Fibroblast of lung (primary cell): ENCODE data around the gene IL1RAPL2. TPM values are rescaled to one million over a fixed set of nuclear protein-coding genes. Genes with fewer than 3 reads are reported as not detected.

ENCODE experiments used
- DNase-seq, 2 donors: peaks; one replicate each; pipeline versions ENCODE4 v3.0.0 to v3.0.0-alpha.2; 2010; ENCODE audit warnings: low read depth in 2 of 2
- H2AFZ ChIP-seq: 2 replicates; pipeline ENCODE4 v1.5.1; 2012; ENCODE audit warnings: low read length, control low read depth, inconsistent platforms
- H3K27ac ChIP-seq: 2 replicates; pipeline ENCODE4 v1.5.1; 2011; ENCODE audit warnings: low read length, control low read depth; ENCODE audit not compliant: insufficient read depth
- H3K27me3 ChIP-seq: 2 replicates; pipeline ENCODE4 v1.5.1; 2011; ENCODE audit warnings: mild to moderate bottlenecking, low read length; ENCODE audit not compliant: control insufficient read depth, insufficient read depth
- H3K36me3 ChIP-seq: 2 replicates; pipeline ENCODE4 v1.5.1; 2011; ENCODE audit warnings: low read length; ENCODE audit not compliant: control insufficient read depth, insufficient read depth
- H3K4me1 ChIP-seq: 2 replicates; pipeline ENCODE4 v1.5.1; 2011; ENCODE audit warnings: low read length; ENCODE audit not compliant: control insufficient read depth, insufficient read depth; ENCODE audit errors: extremely low read depth
- H3K4me2 ChIP-seq: 2 replicates; pipeline ENCODE4 v1.5.1; 2011; ENCODE audit warnings: low read length, control low read depth; ENCODE audit not compliant: insufficient read depth; ENCODE audit errors: extremely low read depth
- H3K4me3 ChIP-seq, 4 experiments: fragments of 200-600 bp in 1 of 4; sonication (generic) in 1 of 4; replicated peaks in 1 of 4; 2 replicates each; pipeline ENCODE4 v1.5.1; 2011 to 2016; ENCODE audit warnings: low read length in 4 of 4, low read depth in 3 of 4, mild to moderate bottlenecking in 3 of 4, control low read depth in 2 of 4, inconsistent platforms in 1 of 4, mixed read lengths in 1 of 4; ENCODE audit not compliant: insufficient read depth in 1 of 4; ENCODE audit errors: control extremely low read depth in 1 of 4
- H3K79me2 ChIP-seq: 2 replicates; pipeline ENCODE4 v1.5.1; 2012; ENCODE audit warnings: mild to moderate bottlenecking, low read length, inconsistent platforms; ENCODE audit not compliant: control insufficient read depth, insufficient read depth
- H3K9ac ChIP-seq: 2 replicates; pipeline ENCODE4 v1.5.1; 2011; ENCODE audit warnings: mild to moderate bottlenecking, low read length, control low read depth; ENCODE audit not compliant: insufficient read depth
- H3K9me3 ChIP-seq: 2 replicates; pipeline ENCODE4 v1.5.1; 2012; ENCODE audit warnings: low read depth, low read length; ENCODE audit not compliant: control insufficient read depth, insufficient read depth
- H4K20me1 ChIP-seq: 2 replicates; pipeline ENCODE4 v1.5.1; 2011; ENCODE audit warnings: low read length; ENCODE audit not compliant: control insufficient read depth, insufficient read depth; ENCODE audit errors: extremely low read depth
- EZH2 ChIP-seq: IDR thresholded peaks from 2 replicates; pipeline ENCODE4 v1.5.1; 2012; ENCODE audit warnings: low read length, control low read depth, mild to moderate bottlenecking; ENCODE audit errors: missing control alignments
- polyA plus RNA-seq, 2 donors: library from polyadenylated mRNA; depleted of rRNA in 1 of 2; stranded (reverse) in 1 of 2; unstranded in 1 of 2; fragments of >200 nt; gene quantifications; 2 replicates each; pipeline ENCODE4 v1.2.1, GENCODE V29; 2011 to 2012; ENCODE audit warnings: missing spikeins in 1 of 2
- total RNA-seq: library from RNA; depleted of rRNA; stranded (reverse); fragments of >200 nt; gene quantifications from 2 replicates; pipeline ENCODE4 v1.2.1, GENCODE V29; 2014
- TF ChIP-seq, protein P1 (sequence below), 2 donors: IDR thresholded peaks in 1 of 2; conservative IDR thresholded peaks in 1 of 2; 1 replicate in 1 of 2; 2 replicates in 1 of 2; pipeline ENCODE4 v1.5.1; 2011 to 2012; ENCODE audit warnings: low read length in 2 of 2, control low read depth in 1 of 2, inconsistent platforms in 1 of 2, low read depth in 1 of 2, mild to moderate bottlenecking in 1 of 2

Gene IL1RAPL2
- total and polyA plus RNA-seq, 2 donors (not counting 1 experiment from before 2014, with no cell fraction given) = 0.22 TPM; not detected in 1

DNA sequence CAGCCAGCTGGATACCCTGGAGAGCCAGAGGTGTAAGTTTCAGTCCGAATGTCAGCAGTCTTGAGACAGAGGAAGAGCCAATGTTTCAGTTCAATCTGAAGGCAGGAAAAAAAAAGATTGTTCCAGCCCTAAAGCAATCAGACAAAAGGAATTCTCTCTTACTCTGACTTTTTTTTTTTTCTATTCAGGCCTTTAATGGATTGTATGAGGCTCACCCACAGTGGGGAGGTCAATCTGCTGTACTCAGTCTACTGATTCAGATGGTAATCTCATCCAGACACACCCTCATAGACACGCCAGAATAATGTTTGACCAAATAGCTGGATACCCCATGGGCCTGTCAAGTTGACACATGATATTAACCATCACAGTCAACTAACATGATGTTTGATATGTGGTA, 602.6 kb downstream of the IL1RAPL2 start:
- no peaks in the 10 kb centered on the region for H3K27me3 ChIP-seq
- no peak overlapping the region for H3K4me2 ChIP-seq
- no peaks in the 10 kb centered on the region for H3K36me3 ChIP-seq
- no peaks in the 10 kb centered on the region for H3K79me2 ChIP-seq
- H3K4me1 ChIP-seq = no peaks in the 10 kb centered on the region
- no peak for TF ChIP-seq EZH2
- TF ChIP-seq, protein P1, sequence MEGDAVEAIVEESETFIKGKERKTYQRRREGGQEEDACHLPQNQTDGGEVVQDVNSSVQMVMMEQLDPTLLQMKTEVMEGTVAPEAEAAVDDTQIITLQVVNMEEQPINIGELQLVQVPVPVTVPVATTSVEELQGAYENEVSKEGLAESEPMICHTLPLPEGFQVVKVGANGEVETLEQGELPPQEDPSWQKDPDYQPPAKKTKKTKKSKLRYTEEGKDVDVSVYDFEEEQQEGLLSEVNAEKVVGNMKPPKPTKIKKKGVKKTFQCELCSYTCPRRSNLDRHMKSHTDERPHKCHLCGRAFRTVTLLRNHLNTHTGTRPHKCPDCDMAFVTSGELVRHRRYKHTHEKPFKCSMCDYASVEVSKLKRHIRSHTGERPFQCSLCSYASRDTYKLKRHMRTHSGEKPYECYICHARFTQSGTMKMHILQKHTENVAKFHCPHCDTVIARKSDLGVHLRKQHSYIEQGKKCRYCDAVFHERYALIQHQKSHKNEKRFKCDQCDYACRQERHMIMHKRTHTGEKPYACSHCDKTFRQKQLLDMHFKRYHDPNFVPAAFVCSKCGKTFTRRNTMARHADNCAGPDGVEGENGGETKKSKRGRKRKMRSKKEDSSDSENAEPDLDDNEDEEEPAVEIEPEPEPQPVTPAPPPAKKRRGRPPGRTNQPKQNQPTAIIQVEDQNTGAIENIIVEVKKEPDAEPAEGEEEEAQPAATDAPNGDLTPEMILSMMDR (conservative IDR thresholded peaks at IDR 0.05 in 1 of 2, IDR thresholded peaks at IDR 0.05 in 1 of 2; ENCODE audit: low read depth in 1 of 2, low read length in 2 of 2) = no peak
- H2AFZ ChIP-seq = no peak overlapping the region
- H3K27ac ChIP-seq = no peak overlapping the region
- H3K9ac ChIP-seq = no peak overlapping the region
- H4K20me1 ChIP-seq = no peaks in the 10 kb centered on the region
- no peaks in the 10 kb centered on the region for H3K9me3 ChIP-seq
- DNase-seq = peak in 1 of 2 donors; percentile 17
- no peak overlapping the region for H3K4me3 ChIP-seq

DNA sequence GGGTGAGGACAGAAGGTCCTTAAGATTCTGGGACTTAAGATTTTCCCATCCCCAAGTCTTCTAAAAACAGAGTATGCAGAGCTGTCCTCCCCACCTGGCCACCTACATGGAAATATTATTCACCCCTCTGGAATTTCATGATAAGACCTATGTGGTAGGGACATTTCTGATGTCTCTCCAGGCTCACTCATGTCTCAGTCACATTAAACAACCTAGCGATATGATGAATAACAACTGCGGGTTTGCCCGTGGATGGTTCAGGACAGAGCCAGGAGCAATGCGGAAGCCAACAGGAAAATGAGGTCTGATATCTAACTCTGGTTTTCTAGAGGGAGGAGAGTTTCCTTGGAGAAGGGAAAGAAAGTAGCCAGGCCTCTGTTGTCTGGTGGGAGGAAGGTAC, 607.1 kb downstream of the IL1RAPL2 start:
- Histone ChIP-seq H3K9ac (no peak overlapping the region), H3K27ac (no peak overlapping the region), H3K4me1 (no peaks in the 10 kb centered on the region), H3K36me3 (no peaks in the 10 kb centered on the region), H4K20me1 (no peaks in the 10 kb centered on the region), H2AFZ (no peak overlapping the region), H3K27me3 (no peaks in the 10 kb centered on the region), H3K4me3 (no peak overlapping the region), H3K4me2 (no peak overlapping the region), H3K79me2 (no peaks in the 10 kb centered on the region), H3K9me3 (no peaks in the 10 kb centered on the region)
- TF ChIP-seq, protein P1 (conservative IDR thresholded peaks at IDR 0.05 in 1 of 2, IDR thresholded peaks at IDR 0.05 in 1 of 2; ENCODE audit: low read depth in 1 of 2, low read length in 2 of 2) = no peak
- no peak for TF ChIP-seq EZH2
- no peak for DNase-seq

DNA sequence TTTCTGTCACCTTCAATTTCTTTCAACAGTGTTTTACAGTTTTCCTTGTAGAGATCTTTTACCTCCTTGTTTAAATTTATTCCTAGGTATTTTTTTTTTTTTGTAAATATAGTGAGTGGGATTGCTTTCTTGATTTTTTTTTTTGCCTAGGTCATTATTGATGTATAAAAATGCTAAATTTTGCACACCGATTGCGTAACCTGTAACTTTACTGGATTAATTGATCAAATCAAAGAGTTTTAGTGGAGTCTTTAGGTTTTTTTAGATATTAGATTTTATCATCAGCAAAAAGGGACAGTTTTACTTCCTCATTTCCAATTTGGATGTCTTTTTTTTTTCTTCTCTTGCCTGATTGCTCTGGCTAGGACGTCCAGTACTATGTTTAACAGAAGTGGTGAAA, 613.6 kb downstream of the IL1RAPL2 start:
- H4K20me1 ChIP-seq = no peaks in the 10 kb centered on the region
- no peaks in the 10 kb centered on the region for H3K36me3 ChIP-seq
- H3K4me2 ChIP-seq = no peak overlapping the region
- no peaks in the 10 kb centered on the region for H3K27me3 ChIP-seq
- no peak overlapping the region for H3K27ac ChIP-seq
- no peak overlapping the region for H3K4me3 ChIP-seq
- H3K4me1 ChIP-seq = no peaks in the 10 kb centered on the region
- no peaks in the 10 kb centered on the region for H3K79me2 ChIP-seq
- H3K9ac ChIP-seq = no peak overlapping the region
- H3K9me3 ChIP-seq = no peaks in the 10 kb centered on the region
- H2AFZ ChIP-seq = no peak overlapping the region
- TF ChIP-seq EZH2 = no peak
- TF ChIP-seq, protein P1 (conservative IDR thresholded peaks at IDR 0.05 in 1 of 2, IDR thresholded peaks at IDR 0.05 in 1 of 2; ENCODE audit: low read depth in 1 of 2, low read length in 2 of 2) = no peak
- DNase-seq = no peak
